Activated naive CD4-positive, alpha-beta T cell treated with anti-CD3 and anti-CD28 coated beads, Interleukin-2, amount 50 U/mL, for 72 hours (primary cell): Measurements from ENCODE around the gene GZMM. TPM values are rescaled to one million over a fixed set of nuclear protein-coding genes. Genes with fewer than 3 reads are reported as not detected.

ENCODE experiments used
- ATAC-seq, 2 donors: fragments of 150-1000 bp; cut with Tn5 transposase; 2 replicates each; pipeline ENCODE4 v1.10.0; 2021; ENCODE audit warnings: mild to moderate bottlenecking in 2 of 2, moderate library complexity in 2 of 2
- DNase-seq, 2 donors: peaks; one replicate each; pipeline ENCODE4 v3.0.0; 2021 to 2022; ENCODE audit warnings: low spot score in 2 of 2
- H3K27ac Mint-ChIP-seq, 2 donors: one replicate each; pipeline ENCODE4 v1.8.0; 2022; ENCODE audit warnings: mild to moderate bottlenecking in 2 of 2, mixed read lengths in 2 of 2
- H3K36me3 Mint-ChIP-seq, 2 donors: one replicate each; pipeline ENCODE4 v1.8.0; 2022; ENCODE audit warnings: mixed read lengths in 2 of 2
- H3K9me3 Mint-ChIP-seq, 2 donors: one replicate each; pipeline ENCODE4 v1.8.0; 2022; ENCODE audit warnings: mixed read lengths in 2 of 2
- total RNA-seq, 2 donors: library from RNA; stranded (reverse); gene quantifications; one replicate each; pipeline ENCODE4 v1.2.3, GENCODE V29; 2022

Gene GZMM
- 10 to 100 TPM; 14.1 to 52.7 TPM for total RNA-seq

GRCh38 chr19:543910-544608, at the start of gene GZMM:
Gene GZMM (plus strand): TSS chr19:544053. CDS start chr19:544072, 19 bp downstream.
- peaks cover 0 to 5% of the 10 kb centered on the region in 2 donors for H3K36me3 Mint-ChIP-seq
- H3K27ac Mint-ChIP-seq, result peak within 1 kb of the TSS; percentile 91 to 96
- peak; percentile 93 to 94 for ATAC-seq
- H3K9me3 Mint-ChIP-seq, result no peaks in the 10 kb centered on the region
- DNase-seq, result peak; percentile 68 to 77

DNA sequence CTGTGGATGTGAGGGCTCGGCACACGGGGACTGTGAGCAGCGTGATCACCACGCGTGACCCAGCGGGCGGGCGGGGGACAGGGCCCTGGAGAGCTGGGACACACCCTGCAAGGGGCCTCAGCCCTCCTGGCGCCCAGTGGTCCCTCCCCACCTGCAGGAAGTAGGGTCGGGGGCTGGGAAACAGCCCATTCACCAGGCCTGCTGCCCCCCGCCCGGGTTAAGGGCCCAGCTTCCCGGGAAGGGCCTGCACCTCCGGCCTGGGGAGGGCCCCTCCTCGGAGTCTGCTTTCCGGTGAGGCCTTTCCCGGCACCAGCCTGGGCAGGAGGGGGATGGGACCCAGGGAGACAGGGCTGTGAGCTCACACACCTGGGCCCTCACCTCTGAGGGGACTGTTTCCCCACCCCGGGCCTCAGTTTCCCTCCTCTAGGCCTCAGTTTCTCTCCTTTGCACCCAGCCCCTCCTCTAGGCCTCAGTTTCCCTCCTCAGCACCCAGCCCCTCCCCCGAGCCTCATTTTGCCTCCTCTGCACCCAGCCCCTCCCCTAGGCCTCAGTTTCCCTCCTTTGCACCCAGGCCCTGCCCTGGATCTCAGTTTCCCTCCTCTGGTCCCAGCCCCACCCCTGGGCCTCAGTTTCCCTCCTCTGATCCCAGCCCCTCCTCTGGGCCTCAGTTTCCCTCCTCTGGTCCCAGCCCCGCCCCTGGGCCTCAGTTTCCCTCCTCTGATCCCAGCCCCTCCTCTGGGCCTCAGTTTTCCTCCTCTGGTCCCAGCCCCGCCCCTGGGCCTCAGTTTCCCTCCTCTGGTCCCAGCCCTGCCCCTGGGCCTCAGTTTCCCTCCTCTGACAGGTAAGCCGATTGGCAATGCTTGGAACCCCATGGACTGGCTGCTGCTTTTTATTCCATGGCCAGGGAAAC, 49.4 kb upstream of the GZMM start:
- DNase-seq (no peak), ATAC-seq (no peak)
- peak overlapping the region in 1 of 2 donors; percentile 18 for H3K27ac Mint-ChIP-seq
- peaks cover 3 to 5% of the 10 kb centered on the region in 2 donors for H3K36me3 Mint-ChIP-seq
- H3K9me3 Mint-ChIP-seq, result peaks cover 0 to 5% of the 10 kb centered on the region in 2 donors

DNA sequence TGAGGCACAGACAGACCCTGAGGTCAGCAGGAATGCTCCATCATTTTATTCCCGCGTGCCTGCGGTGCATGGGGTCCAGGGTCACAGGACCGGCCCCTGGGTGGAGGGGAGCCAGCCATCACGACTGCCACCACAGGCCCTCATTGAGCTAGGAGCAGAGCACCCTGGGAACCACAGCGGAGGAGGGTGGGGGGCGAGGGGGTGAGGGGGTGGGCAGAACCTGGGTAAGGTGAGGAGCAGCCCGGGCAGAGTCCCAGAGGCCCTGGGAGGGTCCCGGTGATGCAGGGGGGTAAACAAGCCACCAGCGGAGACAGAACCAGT, 48.8 kb upstream of the GZMM start:
- H3K9me3 Mint-ChIP-seq, result peaks cover 0 to 5% of the 10 kb centered on the region in 2 donors
- no peak overlapping the region for H3K27ac Mint-ChIP-seq
- no peak for ATAC-seq
- no peak for DNase-seq
- peaks cover 4 to 5% of the 10 kb centered on the region in 2 donors for H3K36me3 Mint-ChIP-seq

DNA sequence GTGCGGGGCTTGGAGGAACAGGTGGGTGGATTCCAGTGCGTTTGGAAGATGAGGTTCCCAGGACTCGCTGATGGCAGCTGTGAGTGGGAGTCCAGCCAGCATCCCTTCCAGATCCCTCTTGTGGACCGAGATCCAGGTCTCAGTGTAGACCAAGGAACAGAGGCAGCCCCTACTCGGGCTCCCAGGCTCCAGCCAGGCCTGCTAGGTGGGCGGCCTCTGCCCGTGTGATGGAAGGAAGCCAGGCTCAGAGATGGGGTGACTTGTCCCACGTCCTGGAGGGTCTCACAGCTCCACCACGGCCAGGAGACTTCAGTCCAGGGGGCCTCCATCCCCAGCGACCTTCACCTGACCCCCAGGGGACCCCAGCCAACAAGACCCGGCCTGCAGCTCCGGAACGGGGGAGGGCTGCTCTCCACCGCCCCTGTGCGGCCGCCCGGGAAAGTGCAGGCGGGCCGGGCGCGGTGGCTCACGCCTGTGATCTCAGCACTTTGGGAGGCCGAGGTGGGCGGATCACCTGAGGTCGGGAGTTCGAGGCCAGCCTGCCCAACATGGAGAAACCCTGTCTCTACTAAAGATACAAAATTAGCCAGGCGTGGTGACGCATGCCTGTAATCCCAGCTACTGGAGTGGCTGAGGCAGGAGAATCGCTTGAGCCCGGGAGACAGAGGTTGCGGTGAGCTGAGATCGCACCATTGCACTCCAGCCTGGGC, 48.3 kb upstream of the GZMM start:
- ATAC-seq, result peak; percentile 27 to 49
- DNase-seq, result peak in 1 of 2 donors; percentile 87
- Mint-ChIP-seq H3K36me3 (peaks cover 4 to 5% of the 10 kb centered on the region in 2 donors), H3K27ac (no peak overlapping the region), H3K9me3 (peaks cover 0 to 5% of the 10 kb centered on the region in 2 donors)

DNA sequence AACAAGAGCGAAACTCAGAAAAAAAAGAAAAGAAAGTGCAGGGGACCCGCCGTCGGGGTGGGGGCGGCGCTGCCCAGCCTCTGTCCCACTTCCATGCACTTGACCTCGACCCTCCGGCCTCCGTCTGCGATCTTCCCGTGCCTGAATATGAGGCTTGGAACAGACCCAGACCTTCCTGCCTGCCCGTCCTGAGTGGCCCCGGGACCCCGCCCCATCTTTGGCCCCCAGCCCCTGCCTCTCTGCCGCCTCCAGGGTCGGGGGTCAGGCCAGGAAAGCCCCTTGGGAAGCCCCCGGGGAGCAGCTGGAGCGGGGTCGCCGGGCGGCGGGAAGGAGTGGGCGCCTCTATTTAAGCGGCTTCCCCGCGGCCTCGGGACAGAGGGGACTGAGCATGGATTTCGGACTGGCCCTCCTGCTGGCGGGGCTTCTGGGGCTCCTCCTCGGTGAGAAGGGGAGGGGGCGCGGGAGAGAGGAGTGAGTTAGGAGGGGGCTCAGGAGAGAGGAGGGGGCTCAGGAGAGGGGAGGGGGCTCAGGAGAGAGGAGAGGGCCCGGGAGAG, 47.7 kb upstream of the GZMM start, which contains the start of gene MADCAM1:
MADCAM1 (plus strand) TSS at position 375 of the 554 bp plus-strand sequence; CDS start at position 389, 14 bp downstream.
- Mint-ChIP-seq H3K27ac (no peak within 1 kb of the TSS), H3K9me3 (peaks cover 0 to 5% of the 10 kb centered on the region in 2 donors), H3K36me3 (peaks cover 4 to 5% of the 10 kb centered on the region in 2 donors)
- ATAC-seq, result no peak
- no peak for DNase-seq

DNA sequence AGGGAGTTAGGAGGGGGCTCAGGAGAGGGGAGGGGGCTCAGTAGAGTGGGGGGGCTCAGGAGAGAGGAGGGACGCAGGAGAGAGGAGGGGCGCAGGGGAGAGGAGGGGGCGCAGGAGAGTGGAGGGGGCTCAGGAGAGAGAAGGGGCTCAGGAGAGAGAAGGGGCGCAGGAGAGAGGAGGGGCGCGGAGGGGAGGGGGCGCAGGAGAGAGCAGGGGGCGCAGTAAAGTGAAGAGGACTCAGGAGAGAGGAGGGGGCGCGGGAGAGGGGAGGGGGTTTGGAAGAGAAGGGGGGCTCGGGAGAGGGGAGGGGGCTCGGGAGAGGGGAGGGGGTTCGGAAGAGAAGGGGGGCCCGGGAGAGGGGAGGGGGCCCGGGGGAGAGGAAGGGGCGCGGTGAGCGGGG, 46.9 kb upstream of the GZMM start:
- H3K27ac Mint-ChIP-seq, result no peak overlapping the region
- peaks cover 4 to 5% of the 10 kb centered on the region in 2 donors for H3K36me3 Mint-ChIP-seq
- ATAC-seq (no peak), DNase-seq (no peak)
- H3K9me3 Mint-ChIP-seq, result peaks cover 0 to 5% of the 10 kb centered on the region in 2 donors

- Mint-ChIP-seq H3K36me3 (peaks cover 4 to 5% of the 10 kb centered on the region in 2 donors), H3K9me3 (peaks cover 0 to 5% of the 10 kb centered on the region in 2 donors), H3K27ac (no peak overlapping the region)
- ATAC-seq (peak in 1 of 2 donors; percentile 16), DNase-seq (no peak)
These were observed 46.4 kb upstream of the GZMM start for GRCh38 chr19:497491-497868.

GRCh38 chr19:497869-498510, 45.9 kb upstream of the GZMM start:
- Mint-ChIP-seq H3K36me3 (peaks cover 2 to 4% of the 10 kb centered on the region in 2 donors), H3K9me3 (peaks cover 0 to 5% of the 10 kb centered on the region in 2 donors)
- ATAC-seq, result peak; percentile 9 to 35

DNA sequence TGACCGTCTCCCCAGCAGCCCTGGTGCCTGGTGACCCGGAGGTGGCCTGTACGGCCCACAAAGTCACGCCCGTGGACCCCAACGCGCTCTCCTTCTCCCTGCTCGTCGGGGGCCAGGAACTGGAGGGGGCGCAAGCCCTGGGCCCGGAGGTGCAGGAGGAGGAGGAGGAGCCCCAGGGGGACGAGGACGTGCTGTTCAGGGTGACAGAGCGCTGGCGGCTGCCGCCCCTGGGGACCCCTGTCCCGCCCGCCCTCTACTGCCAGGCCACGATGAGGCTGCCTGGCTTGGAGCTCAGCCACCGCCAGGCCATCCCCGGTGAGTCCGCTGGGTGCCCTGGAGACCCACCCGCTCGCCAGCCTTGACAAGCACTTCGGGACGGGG, 45.4 kb upstream of the GZMM start:
- Mint-ChIP-seq H3K27ac (no peak overlapping the region), H3K9me3 (peaks cover 0 to 4% of the 10 kb centered on the region in 2 donors), H3K36me3 (peaks cover 0 to 4% of the 10 kb centered on the region in 2 donors)
- DNase-seq, result no peak
- peak in 1 of 2 donors; percentile 3 for ATAC-seq

More at GRCh38 chr19:497869-498510, 45.9 kb upstream of the GZMM start:
- DNase-seq, result no peak
- H3K27ac Mint-ChIP-seq, result no peak overlapping the region

GRCh38 chr19:498977-499623, 44.8 kb upstream of the GZMM start:
- Mint-ChIP-seq H3K36me3 (peaks cover 0 to 4% of the 10 kb centered on the region in 2 donors), H3K9me3 (no peaks in the 10 kb centered on the region), H3K27ac (no peak overlapping the region)
- DNase-seq (no peak), ATAC-seq (no peak)

DNA sequence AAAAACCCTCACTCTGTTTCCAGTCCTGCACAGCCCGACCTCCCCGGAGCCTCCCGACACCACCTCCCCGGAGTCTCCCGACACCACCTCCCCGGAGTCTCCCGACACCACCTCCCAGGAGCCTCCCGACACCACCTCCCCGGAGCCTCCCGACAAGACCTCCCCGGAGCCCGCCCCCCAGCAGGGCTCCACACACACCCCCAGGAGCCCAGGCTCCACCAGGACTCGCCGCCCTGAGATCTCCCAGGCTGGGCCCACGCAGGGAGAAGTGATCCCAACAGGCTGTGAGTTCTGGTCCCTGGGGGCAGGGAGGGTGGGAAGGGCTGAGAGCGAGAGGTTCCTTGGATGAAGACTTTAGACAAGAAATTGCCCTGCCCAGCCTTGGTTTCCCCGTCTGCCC, 42.2 kb upstream of the GZMM start:
- Mint-ChIP-seq H3K36me3 (peaks cover 0 to 4% of the 10 kb centered on the region in 2 donors), H3K27ac (no peak overlapping the region), H3K9me3 (no peaks in the 10 kb centered on the region)
- DNase-seq (no peak), ATAC-seq (no peak)

GRCh38 chr19:504616-505015, 39.2 kb upstream of the GZMM start:
- H3K9me3 Mint-ChIP-seq, result no peaks in the 10 kb centered on the region
- H3K27ac Mint-ChIP-seq, result peak overlapping the region in 1 of 2 donors; percentile 50
- DNase-seq (no peak), ATAC-seq (no peak)
- H3K36me3 Mint-ChIP-seq, result peaks cover 0 to 15% of the 10 kb centered on the region in 2 donors

GRCh38 chr19:506404-507285, 37.2 kb upstream of the GZMM start:
- ATAC-seq, result peak; percentile 71 to 75
- H3K36me3 Mint-ChIP-seq, result peaks cover 0 to 15% of the 10 kb centered on the region in 2 donors
- peak overlapping the region; percentile 98 to 100 for H3K27ac Mint-ChIP-seq
- no peaks in the 10 kb centered on the region for H3K9me3 Mint-ChIP-seq
- peak; percentile 92 to 96 for DNase-seq

DNA sequence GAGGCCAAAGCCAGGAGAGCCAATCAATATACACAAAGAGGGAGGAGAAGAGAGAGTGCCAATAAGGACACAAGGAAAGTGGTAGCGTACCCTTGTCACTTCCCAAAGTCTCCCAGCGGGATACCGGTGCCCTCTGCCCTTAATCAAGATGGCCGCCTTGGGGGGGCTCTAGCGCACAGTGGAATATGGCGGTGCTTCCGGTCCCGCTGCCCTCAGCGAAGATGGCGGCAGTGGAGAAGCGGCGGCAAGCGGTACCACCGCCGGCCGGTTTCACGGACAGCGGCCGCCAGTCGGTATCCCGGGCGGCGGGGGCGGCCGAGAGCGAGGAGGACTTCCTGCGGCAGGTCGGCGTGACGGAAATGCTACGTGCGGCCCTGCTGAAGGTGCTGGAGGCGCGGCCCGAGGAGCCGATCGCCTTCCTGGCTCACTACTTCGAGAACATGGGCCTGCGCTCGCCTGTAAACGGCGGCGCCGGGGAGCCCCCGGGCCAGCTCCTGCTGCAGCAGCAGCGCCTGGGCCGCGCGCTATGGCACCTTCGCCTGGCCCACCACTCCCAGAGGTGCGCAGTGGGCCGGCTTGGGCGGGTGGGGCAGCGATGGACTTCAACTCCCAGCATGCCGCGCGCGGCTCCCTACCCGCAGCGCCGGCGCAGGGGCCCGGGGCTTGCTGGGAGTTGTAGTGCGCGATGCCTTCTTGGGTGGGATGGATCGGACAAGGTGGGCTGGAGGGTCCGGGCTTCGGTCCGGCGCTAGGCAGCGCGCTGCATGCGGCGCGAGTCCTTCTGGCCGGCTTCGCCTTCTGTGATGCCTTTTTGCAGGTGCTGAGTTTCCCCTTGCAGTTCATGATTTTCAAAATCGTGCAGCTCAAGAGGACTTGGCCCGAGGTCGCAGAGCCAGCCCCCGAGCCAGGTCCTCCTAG, 36.3 kb upstream of the GZMM start, which contains the start of gene TPGS1:
TPGS1 (plus strand) TSS at position 212 of the 918 bp plus-strand sequence; CDS start at position 222, 10 bp downstream.
- Mint-ChIP-seq H3K36me3 (peaks cover 0 to 15% of the 10 kb centered on the region in 2 donors), H3K9me3 (no peaks in the 10 kb centered on the region), H3K27ac (peak within 1 kb of the TSS; percentile 98 to 100)
- ATAC-seq (peak; percentile 58 to 68), DNase-seq (peak; percentile 78 to 92)
